ENCODE data around the gene SHKBP1.

SHKBP1 gene, protein sequence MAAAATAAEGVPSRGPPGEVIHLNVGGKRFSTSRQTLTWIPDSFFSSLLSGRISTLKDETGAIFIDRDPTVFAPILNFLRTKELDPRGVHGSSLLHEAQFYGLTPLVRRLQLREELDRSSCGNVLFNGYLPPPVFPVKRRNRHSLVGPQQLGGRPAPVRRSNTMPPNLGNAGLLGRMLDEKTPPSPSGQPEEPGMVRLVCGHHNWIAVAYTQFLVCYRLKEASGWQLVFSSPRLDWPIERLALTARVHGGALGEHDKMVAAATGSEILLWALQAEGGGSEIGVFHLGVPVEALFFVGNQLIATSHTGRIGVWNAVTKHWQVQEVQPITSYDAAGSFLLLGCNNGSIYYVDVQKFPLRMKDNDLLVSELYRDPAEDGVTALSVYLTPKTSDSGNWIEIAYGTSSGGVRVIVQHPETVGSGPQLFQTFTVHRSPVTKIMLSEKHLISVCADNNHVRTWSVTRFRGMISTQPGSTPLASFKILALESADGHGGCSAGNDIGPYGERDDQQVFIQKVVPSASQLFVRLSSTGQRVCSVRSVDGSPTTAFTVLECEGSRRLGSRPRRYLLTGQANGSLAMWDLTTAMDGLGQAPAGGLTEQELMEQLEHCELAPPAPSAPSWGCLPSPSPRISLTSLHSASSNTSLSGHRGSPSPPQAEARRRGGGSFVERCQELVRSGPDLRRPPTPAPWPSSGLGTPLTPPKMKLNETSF

DNA sequence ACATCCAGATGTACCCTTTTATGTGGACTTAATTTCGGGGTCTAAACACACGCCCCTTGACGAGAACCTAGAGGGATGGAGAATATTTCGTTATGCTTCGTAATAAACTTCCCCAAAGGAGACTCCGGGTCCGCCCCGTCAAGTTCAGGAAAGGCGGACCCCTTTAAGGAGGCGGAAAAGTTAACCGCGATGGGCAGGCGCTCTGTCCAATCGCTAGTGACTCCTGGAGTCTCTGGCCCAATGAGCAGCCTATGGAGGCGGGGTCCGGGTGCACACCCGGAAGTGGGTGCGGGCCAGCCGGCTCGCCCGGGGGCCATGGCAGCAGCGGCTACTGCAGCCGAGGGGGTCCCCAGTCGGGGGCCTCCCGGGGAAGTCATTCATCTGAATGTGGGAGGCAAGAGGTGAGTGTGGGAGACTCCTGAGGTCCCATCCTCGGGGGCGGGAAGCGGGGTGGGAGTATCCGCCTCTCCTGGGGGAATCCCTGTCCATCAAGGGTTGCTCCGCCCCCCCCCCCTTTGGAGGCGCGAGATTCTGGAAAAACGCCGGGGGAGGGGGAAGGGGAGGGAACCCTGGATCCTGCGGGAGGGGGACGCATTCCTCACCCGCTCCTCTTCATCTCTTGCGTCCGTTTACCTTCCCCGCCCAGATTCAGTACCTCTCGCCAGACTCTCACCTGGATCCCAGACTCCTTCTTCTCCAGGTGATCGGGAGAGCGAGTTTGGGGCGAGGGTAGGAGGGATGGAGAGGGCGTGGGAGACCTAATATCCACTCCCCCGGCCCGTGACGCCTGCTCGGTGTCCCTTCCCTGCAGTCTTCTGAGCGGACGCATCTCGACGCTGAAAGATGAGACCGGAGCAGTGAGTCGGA, at the start of gene SHKBP1:
Gene SHKBP1 (plus strand): TSS at position 289 of the 867 bp plus-strand sequence. CDS start 27 bp downstream, at position 316.
- TF ChIP-seq, protein P1, sequence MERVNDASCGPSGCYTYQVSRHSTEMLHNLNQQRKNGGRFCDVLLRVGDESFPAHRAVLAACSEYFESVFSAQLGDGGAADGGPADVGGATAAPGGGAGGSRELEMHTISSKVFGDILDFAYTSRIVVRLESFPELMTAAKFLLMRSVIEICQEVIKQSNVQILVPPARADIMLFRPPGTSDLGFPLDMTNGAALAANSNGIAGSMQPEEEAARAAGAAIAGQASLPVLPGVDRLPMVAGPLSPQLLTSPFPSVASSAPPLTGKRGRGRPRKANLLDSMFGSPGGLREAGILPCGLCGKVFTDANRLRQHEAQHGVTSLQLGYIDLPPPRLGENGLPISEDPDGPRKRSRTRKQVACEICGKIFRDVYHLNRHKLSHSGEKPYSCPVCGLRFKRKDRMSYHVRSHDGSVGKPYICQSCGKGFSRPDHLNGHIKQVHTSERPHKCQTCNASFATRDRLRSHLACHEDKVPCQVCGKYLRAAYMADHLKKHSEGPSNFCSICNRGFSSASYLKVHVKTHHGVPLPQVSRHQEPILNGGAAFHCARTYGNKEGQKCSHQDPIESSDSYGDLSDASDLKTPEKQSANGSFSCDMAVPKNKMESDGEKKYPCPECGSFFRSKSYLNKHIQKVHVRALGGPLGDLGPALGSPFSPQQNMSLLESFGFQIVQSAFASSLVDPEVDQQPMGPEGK (CRISPR knock-in tag; IDR thresholded peaks at IDR 0.05; ENCODE audit: borderline replicate concordance): peak; percentile 45; the same call in 1 of the 2 replicates
- TF ChIP-seq GLIS3 (CRISPR knock-in tag; IDR thresholded peaks at IDR 0.05) (no peak), ESRRG (CRISPR knock-in tag; IDR thresholded peaks at IDR 0.05) (no peak)
- ATAC-seq: peak; percentile 100

DNA sequence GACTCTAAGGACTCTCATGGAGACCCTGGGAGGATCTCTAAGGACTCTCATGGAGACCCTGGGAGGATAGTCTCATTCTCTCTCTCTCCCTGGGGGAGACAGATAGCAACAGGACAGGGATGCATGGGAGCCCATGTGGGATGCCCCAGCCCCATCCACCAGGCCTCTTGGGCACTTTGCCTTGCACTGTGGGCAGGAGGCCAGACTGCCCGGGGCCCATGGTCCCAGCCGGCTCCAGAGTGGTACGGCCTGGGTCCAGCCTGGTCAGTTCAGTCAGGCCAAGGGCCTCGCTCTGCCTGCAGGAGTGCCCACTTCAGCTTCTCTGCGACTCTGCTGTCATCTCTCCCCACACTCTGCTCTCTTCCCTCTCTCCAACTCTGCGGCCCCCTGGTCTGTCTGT, 48.6 kb upstream of the SHKBP1 start:
- TF ChIP-seq ZFP30 (CRISPR knock-in tag; IDR thresholded peaks at IDR 0.05) (no peak), SNAI2 (CRISPR knock-in tag; IDR thresholded peaks at IDR 0.05) (no peak), ISL1 (CRISPR knock-in tag; IDR thresholded peaks at IDR 0.05) (no peak), ESRRG (CRISPR knock-in tag; IDR thresholded peaks at IDR 0.05) (no peak), PPARA (CRISPR knock-in tag; IDR thresholded peaks at IDR 0.05; ENCODE audit: borderline replicate concordance) (no peak), BACH2 (CRISPR knock-in tag; IDR thresholded peaks at IDR 0.05; ENCODE audit: borderline replicate concordance) (no peak)
- TF ChIP-seq, protein P2, sequence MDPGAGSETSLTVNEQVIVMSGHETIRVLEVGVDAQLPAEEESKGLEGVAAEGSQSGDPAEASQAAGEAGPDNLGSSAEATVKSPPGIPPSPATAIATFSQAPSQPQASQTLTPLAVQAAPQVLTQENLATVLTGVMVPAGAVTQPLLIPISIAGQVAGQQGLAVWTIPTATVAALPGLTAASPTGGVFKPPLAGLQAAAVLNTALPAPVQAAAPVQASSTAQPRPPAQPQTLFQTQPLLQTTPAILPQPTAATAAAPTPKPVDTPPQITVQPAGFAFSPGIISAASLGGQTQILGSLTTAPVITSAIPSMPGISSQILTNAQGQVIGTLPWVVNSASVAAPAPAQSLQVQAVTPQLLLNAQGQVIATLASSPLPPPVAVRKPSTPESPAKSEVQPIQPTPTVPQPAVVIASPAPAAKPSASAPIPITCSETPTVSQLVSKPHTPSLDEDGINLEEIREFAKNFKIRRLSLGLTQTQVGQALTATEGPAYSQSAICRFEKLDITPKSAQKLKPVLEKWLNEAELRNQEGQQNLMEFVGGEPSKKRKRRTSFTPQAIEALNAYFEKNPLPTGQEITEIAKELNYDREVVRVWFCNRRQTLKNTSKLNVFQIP (CRISPR knock-in tag; IDR thresholded peaks at IDR 0.05; ENCODE audit: borderline replicate concordance, low read depth): no peak
- TF ChIP-seq, protein P3, sequence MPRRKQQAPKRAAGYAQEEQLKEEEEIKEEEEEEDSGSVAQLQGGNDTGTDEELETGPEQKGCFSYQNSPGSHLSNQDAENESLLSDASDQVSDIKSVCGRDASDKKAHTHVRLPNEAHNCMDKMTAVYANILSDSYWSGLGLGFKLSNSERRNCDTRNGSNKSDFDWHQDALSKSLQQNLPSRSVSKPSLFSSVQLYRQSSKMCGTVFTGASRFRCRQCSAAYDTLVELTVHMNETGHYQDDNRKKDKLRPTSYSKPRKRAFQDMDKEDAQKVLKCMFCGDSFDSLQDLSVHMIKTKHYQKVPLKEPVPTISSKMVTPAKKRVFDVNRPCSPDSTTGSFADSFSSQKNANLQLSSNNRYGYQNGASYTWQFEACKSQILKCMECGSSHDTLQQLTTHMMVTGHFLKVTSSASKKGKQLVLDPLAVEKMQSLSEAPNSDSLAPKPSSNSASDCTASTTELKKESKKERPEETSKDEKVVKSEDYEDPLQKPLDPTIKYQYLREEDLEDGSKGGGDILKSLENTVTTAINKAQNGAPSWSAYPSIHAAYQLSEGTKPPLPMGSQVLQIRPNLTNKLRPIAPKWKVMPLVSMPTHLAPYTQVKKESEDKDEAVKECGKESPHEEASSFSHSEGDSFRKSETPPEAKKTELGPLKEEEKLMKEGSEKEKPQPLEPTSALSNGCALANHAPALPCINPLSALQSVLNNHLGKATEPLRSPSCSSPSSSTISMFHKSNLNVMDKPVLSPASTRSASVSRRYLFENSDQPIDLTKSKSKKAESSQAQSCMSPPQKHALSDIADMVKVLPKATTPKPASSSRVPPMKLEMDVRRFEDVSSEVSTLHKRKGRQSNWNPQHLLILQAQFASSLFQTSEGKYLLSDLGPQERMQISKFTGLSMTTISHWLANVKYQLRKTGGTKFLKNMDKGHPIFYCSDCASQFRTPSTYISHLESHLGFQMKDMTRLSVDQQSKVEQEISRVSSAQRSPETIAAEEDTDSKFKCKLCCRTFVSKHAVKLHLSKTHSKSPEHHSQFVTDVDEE (CRISPR knock-in tag; IDR thresholded peaks at IDR 0.05): no peak
- no peak for ATAC-seq

DNA sequence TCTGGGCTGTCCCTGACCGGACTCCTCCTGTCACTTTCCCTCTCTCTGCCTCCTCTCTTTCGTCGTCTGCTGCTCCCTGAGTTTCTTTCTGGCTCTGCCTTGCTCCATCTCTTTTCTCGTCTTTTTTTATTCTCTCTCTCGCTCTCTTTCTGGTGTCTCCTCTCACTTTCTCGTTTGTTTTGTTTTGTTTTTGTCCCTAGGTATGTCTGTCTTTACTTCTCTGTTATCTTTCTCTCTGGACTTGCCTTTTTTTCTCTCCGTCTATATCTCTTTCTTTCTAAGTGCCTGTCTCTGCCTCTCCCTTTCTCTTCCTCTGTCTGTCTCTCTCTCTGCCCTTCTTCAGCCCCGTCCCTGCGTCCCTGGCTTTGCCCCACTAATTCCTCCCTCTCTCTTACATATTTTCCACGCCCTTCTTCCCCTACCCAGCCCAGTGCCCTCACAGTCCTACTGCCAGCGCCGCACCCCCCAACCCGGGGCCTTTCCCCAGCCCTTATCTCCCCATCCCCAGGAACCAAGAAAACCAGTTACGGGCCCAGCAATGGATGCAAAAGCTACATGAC, 48.1 kb upstream of the SHKBP1 start:
- ATAC-seq: no peak
- no peak for TF ChIP-seq ARNTL (CRISPR knock-in tag; IDR thresholded peaks at IDR 0.05; ENCODE audit: borderline replicate concordance, low read depth)

DNA sequence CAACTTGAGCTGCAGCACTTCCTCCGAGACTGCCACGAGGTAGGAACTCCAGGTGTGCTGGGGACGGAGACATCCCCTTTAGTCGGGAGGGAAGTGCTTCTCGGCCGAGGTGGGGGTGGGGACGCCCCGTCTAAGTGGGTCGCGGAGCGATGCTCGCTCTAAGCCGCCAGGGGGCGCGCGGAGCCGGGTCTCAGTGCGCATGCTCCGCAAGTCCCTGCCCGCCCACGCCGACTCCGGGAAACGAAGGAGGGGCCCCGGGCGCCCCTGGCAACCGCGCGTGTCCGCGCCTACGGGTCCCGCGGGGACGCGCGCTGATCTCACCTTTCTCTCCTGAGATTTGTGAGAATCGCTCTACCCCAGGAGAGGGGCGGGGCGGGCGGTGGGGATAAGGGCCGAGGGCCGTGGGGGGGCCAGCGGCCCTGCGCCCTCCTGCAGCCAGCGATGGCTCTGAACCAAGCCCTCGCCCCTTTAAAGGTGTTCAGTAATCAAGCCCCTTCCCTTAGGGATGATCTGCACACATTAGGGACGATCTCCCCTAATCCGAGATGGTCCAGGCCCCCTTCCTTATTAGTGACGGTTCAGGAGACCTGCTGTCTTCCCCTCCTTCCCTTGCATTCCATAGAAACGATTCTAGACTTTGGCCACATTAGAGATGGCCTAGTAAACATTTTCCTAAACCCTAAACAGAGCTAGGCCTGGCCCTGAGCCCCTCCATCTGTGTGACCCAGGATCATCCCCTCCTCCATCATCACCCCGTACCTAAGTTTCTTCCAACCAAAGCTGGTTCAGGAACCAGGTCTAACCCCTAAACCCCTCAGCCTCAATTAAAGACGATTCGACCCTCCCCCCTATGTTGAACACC, 47.3 kb upstream of the SHKBP1 start:
- ATAC-seq: peak; percentile 83
- no peak for TF ChIP-seq ZNF565 (CRISPR knock-in tag; conservative IDR thresholded peaks at IDR 0.05; ENCODE audit: low read depth)
- no peak for TF ChIP-seq BACH2 (CRISPR knock-in tag; IDR thresholded peaks at IDR 0.05; ENCODE audit: borderline replicate concordance)
- TF ChIP-seq ZC3H10 (CRISPR knock-in tag; IDR thresholded peaks at IDR 0.05): no peak
- TF ChIP-seq RARB (CRISPR knock-in tag; IDR thresholded peaks at IDR 0.05): no peak
- TF ChIP-seq, protein P4, sequence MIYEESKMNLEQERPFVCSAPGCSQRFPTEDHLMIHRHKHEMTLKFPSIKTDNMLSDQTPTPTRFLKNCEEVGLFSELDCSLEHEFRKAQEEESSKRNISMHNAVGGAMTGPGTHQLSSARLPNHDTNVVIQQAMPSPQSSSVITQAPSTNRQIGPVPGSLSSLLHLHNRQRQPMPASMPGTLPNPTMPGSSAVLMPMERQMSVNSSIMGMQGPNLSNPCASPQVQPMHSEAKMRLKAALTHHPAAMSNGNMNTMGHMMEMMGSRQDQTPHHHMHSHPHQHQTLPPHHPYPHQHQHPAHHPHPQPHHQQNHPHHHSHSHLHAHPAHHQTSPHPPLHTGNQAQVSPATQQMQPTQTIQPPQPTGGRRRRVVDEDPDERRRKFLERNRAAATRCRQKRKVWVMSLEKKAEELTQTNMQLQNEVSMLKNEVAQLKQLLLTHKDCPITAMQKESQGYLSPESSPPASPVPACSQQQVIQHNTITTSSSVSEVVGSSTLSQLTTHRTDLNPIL (CRISPR knock-in tag; IDR thresholded peaks at IDR 0.05; ENCODE audit: low read depth): no peak
- TF ChIP-seq, protein P5, sequence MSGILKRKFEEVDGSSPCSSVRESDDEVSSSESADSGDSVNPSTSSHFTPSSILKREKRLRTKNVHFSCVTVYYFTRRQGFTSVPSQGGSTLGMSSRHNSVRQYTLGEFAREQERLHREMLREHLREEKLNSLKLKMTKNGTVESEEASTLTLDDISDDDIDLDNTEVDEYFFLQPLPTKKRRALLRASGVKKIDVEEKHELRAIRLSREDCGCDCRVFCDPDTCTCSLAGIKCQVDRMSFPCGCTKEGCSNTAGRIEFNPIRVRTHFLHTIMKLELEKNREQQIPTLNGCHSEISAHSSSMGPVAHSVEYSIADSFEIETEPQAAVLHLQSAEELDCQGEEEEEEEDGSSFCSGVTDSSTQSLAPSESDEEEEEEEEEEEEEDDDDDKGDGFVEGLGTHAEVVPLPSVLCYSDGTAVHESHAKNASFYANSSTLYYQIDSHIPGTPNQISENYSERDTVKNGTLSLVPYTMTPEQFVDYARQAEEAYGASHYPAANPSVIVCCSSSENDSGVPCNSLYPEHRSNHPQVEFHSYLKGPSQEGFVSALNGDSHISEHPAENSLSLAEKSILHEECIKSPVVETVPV (CRISPR knock-in tag; IDR thresholded peaks at IDR 0.05): no peak
- TF ChIP-seq ESRRG (CRISPR knock-in tag; IDR thresholded peaks at IDR 0.05): no peak
- TF ChIP-seq, protein P2 (CRISPR knock-in tag; IDR thresholded peaks at IDR 0.05; ENCODE audit: borderline replicate concordance, low read depth): no peak
- TF ChIP-seq TCF4 (CRISPR knock-in tag; IDR thresholded peaks at IDR 0.05; ENCODE audit: borderline replicate concordance): no peak
- TF ChIP-seq TOX (CRISPR knock-in tag; IDR thresholded peaks at IDR 0.05; ENCODE audit: borderline replicate concordance): no peak

All from SK-N-SH treated with all-trans-retinoic acid at 6 μM for 48 hours (cell line).